Liver (tissue), 9 donors: ENCODE data around the gene STEAP2. TPM values are rescaled to one million over a fixed set of nuclear protein-coding genes. Genes with fewer than 3 reads are reported as not detected.
"Not testable (repeated sequence)": the region's sequence is repeated elsewhere in the genome, so short reads cannot be mapped to it uniquely, and the experiment has no call there.

Source experiments
- DNase-seq: peaks from one replicate; pipeline ENCODE4 v3.0.0-alpha.2; 2017; ENCODE audit warnings: low spot score
- H3K27ac ChIP-seq, 2 donors: one replicate each; pipeline ENCODE4 v1.7.0; 2013; ENCODE audit warnings: inconsistent platforms in 2 of 2, low read length in 2 of 2, control low read depth in 1 of 2, low read depth in 1 of 2, mild to moderate bottlenecking in 1 of 2
- H3K27me3 ChIP-seq, 4 donors: one replicate each; pipeline versions ENCODE4 v1.6.1 to v1.7.0; 2013; ENCODE audit warnings: low read length in 3 of 4, inconsistent platforms in 1 of 4, mild to moderate bottlenecking in 1 of 4, moderate library complexity in 1 of 4; ENCODE audit not compliant: control insufficient read depth in 4 of 4, insufficient read depth in 4 of 4
- H3K36me3 ChIP-seq, 4 donors: one replicate each; pipeline versions ENCODE4 v1.6.1 to v1.7.0; 2013; ENCODE audit warnings: low read length in 3 of 4, mild to moderate bottlenecking in 3 of 4, low read depth in 1 of 4, moderate library complexity in 1 of 4; ENCODE audit not compliant: control insufficient read depth in 4 of 4, insufficient read depth in 3 of 4
- H3K4me1 ChIP-seq, 4 donors: one replicate each; pipeline versions ENCODE4 v1.6.1 to v1.7.0; 2013; ENCODE audit warnings: low read length in 3 of 4, mild to moderate bottlenecking in 3 of 4, moderate library complexity in 1 of 4; ENCODE audit not compliant: control insufficient read depth in 4 of 4, insufficient read depth in 4 of 4
- H3K4me3 ChIP-seq, 3 donors: one replicate each; pipeline versions ENCODE4 v1.6.1 to v1.7.0; 2013; ENCODE audit warnings: low read length in 3 of 3, control low read depth in 1 of 3, low read depth in 1 of 3, mild to moderate bottlenecking in 1 of 3
- H3K9ac ChIP-seq, 2 donors: one replicate each; pipeline ENCODE4 v1.7.0; 2013; ENCODE audit warnings: low read length in 2 of 2, mild to moderate bottlenecking in 2 of 2, moderate library complexity in 2 of 2, control low read depth in 1 of 2, low read depth in 1 of 2
- H3K9me3 ChIP-seq, 4 donors: one replicate each; pipeline versions ENCODE4 v1.6.1 to v1.7.0; 2013; ENCODE audit warnings: low read length in 3 of 4; ENCODE audit not compliant: control insufficient read depth in 4 of 4
- CTCF ChIP-seq: fragments of 150-350 bp; IDR thresholded peaks from 2 replicates; pipeline ENCODE4 v1.5.1; 2017; ENCODE audit warnings: improper control_type of control experiment, low read depth, low read length; ENCODE audit not compliant: missing input control
- EGR1 ChIP-seq, 2 donors: IDR thresholded peaks; 2 replicates each; pipeline ENCODE4 v1.6.1; 2016 to 2018; ENCODE audit warnings: antibody characterized with exemption in 2 of 2, low read depth in 2 of 2
- GABPA ChIP-seq, 2 donors: IDR thresholded peaks in 1 of 2; conservative IDR thresholded peaks in 1 of 2; 2 replicates each; pipeline ENCODE4 v1.6.1; 2016; ENCODE audit warnings: antibody characterized with exemption in 2 of 2, mild to moderate bottlenecking in 1 of 2, moderate library complexity in 1 of 2
- NR2F2 ChIP-seq: IDR thresholded peaks from 2 replicates; pipeline ENCODE4 v1.6.1; 2016; ENCODE audit warnings: antibody characterized with exemption
- REST ChIP-seq: IDR thresholded peaks from 2 replicates; pipeline ENCODE4 v1.6.1; 2016; ENCODE audit warnings: antibody characterized with exemption, mild to moderate bottlenecking
- ZBTB33 ChIP-seq: IDR thresholded peaks from 2 replicates; pipeline ENCODE4 v1.6.1; 2016; ENCODE audit warnings: antibody characterized with exemption
- WGBS: extraction: QIAGEN DNeasy Blood & Tissue Kit; methylation state at CpG from one replicate; pipeline ENCODE4 v1.1.7; 2013; 5-methylcytosine and 5-hydroxymethylcytosine counted together
- polyA plus RNA-seq, 2 donors: library from polyadenylated mRNA; stranded (reverse) in 1 of 2; unstranded in 1 of 2; fragments of 200-250 nt in 1 of 2; fragments of >200 nt in 1 of 2; fragmentation: Nextera tagmentation in 1 of 2; extraction: Ambion mirVana in 1 of 2; gene quantifications; one replicate each; pipeline versions ENCODE4 v1.2.1 to v1.2.3, GENCODE V29; 2013 to 2015
- total RNA-seq, 2 donors: library from RNA; depleted of rRNA; stranded (reverse); fragments of >200 nt; gene quantifications; one replicate each; pipeline ENCODE4 v1.2.3, GENCODE V29; 2014
- TF ChIP-seq, protein P1 (sequence below): IDR thresholded peaks from 2 replicates; pipeline ENCODE4 v1.6.1; 2016; ENCODE audit warnings: antibody characterized with exemption
- donor health status: healthy.
- donor health status: healthy.
- donor health status: healthy.
- donor health status: healthy.
- donor health status: healthy.

The STEAP2 gene
- total and polyA plus RNA-seq, 4 donors: 1.2 to 25.9 (median 5.2) TPM

GRCh38 chr7:90250601-90251303, 39.2 kb downstream of the STEAP2 start (continued):
- no peak for TF ChIP-seq NR2F2
- no peak for TF ChIP-seq GABPA (IDR thresholded peaks at IDR 0.05 in 1 of 2, conservative IDR thresholded peaks at IDR 0.05 in 1 of 2)
- no peak for TF ChIP-seq CTCF
- TF ChIP-seq EGR1 (IDR thresholded peaks at IDR 0.05; ENCODE audit: low read depth in 2 of 2): no peak

GRCh38 chr7:90251304-90251635, 39.7 kb downstream of the STEAP2 start:
- Histone ChIP-seq H3K27me3 (no peaks in the 10 kb centered on the region), H3K27ac (no peak overlapping the region), H3K9ac (no peak overlapping the region), H3K4me1 (peaks cover 0 to 3% (median under 1%) of the 10 kb centered on the region in 4 donors), H3K9me3 (no peaks in the 10 kb centered on the region), H3K36me3 (no peaks in the 10 kb centered on the region), H3K4me3 (no peak overlapping the region)
- TF ChIP-seq ZBTB33 (no peak), REST (no peak)
- TF ChIP-seq, protein P1, sequence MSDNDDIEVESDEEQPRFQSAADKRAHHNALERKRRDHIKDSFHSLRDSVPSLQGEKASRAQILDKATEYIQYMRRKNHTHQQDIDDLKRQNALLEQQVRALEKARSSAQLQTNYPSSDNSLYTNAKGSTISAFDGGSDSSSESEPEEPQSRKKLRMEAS: no peak
- WGBS: 82% methylated on average over 1 of the region's 1 CpG
- no peak for DNase-seq

DNA sequence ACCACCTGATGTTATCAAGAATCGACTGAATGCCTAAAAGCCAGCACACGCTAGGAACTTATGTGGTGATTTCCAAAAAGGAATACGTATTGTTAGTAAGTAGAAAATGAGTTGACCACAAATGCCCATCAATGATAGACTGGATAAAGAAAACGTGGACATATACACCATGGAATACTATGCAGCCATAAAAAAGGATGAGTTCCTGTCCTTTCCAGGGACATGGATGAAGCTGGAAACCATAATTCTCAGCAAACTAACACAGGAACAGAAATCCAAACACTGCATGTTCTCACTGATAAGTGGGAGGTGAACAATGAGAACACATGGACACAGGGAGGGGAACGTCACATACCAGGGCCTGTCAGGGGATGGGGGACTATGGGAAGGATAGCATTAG, 44.5 kb downstream of the STEAP2 start:
- H3K4me1 ChIP-seq, H3K27ac ChIP-seq, H3K36me3 ChIP-seq, H3K9me3 ChIP-seq, H3K27me3 ChIP-seq, H3K4me3 ChIP-seq, H3K9ac ChIP-seq, DNase-seq: not testable (repeated sequence)
- 95% methylated on average over 5 of the region's 5 CpGs for WGBS
